ENCODE results near the gene CDX4. TPM values are rescaled to one million over a fixed set of nuclear protein-coding genes. Genes with fewer than 3 reads are reported as not detected.

The CDX4 gene
- total and polyA plus RNA-seq, 9 of the 15 experiments (the other 6 are each of a cell fraction or from before 2014, with no cell fraction given) = not detected

DNA sequence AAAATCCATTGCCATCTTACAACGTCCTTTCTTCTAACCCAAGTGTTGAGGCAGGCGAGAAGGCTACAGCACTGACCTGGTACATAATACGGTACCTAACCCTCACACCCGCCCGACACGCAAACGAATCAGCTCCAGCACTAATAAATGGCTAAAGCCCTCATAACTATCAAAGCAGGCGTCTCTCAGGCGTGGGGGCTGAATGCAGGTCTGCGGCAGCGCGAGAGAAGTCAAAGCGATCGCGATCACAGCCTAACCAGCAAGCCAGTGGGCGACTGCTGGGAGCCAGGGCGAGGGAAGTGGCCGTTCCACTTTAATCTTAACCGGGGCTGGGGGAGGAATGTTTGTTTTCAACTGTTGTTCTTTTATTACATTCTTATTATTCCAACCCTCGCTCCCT, 1.5 kb downstream of the CDX4 start (continued):
- no peak for TF ChIP-seq VEZF1 (CRISPR knock-in tag; IDR thresholded peaks at IDR 0.05)
- TF ChIP-seq IRF2 (CRISPR knock-in tag; IDR thresholded peaks at IDR 0.05) = no peak
- TF ChIP-seq CBFB (CRISPR knock-in tag; IDR thresholded peaks at IDR 0.05) = no peak
- TF ChIP-seq, protein P1, sequence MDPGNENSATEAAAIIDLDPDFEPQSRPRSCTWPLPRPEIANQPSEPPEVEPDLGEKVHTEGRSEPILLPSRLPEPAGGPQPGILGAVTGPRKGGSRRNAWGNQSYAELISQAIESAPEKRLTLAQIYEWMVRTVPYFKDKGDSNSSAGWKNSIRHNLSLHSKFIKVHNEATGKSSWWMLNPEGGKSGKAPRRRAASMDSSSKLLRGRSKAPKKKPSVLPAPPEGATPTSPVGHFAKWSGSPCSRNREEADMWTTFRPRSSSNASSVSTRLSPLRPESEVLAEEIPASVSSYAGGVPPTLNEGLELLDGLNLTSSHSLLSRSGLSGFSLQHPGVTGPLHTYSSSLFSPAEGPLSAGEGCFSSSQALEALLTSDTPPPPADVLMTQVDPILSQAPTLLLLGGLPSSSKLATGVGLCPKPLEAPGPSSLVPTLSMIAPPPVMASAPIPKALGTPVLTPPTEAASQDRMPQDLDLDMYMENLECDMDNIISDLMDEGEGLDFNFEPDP (CRISPR knock-in tag; IDR thresholded peaks at IDR 0.05) = no peak
- no peak for TF ChIP-seq TFE3 (CRISPR knock-in tag; IDR thresholded peaks at IDR 0.05)
- no peak for TF ChIP-seq MTF1 (CRISPR knock-in tag; IDR thresholded peaks at IDR 0.05; ENCODE audit: borderline replicate concordance)

GRCh38 chrX:73455171-73455570, 8.3 kb downstream of the CDX4 start:
- no peak for ATAC-seq
- no TSS peak for BruUV-seq (replicated peaks)
- ChIA-PET POLR2A (no interaction called here), CTCF (ENCODE audit: low intra/inter-chr PET ratio) (no interaction called here)
- no peak for FAIRE-seq
- no peak for DNase-seq (ENCODE audit: extremely low read depth in 1 of 4, low spot score in 3 of 4)
- Histone ChIP-seq H3K4me3 (no peak overlapping the region), H3K9me3 (replicated peaks; ENCODE audit: control insufficient read depth, insufficient read depth, low read depth, low read length) (no peaks in the 10 kb centered on the region), H3K9ac (ENCODE audit: insufficient read depth in 1 of 2, low read depth in 2 of 2, low read length in 2 of 2) (no peak overlapping the region), H3K27me3 (ENCODE audit: control insufficient read depth in 2 of 2, insufficient read depth in 2 of 2, low read length in 2 of 2) (no peaks in the 10 kb centered on the region), H3K9me1 (ENCODE audit: control insufficient read depth, insufficient read depth, low read length) (no peaks in the 10 kb centered on the region), H3K4me1 (replicated peaks in 1 of 2; ENCODE audit: control insufficient read depth in 2 of 2, insufficient read depth in 2 of 2, low read length in 2 of 2) (no peaks in the 10 kb centered on the region), H3K27ac (ENCODE audit: extremely low read depth, low read depth, low read length) (no peak overlapping the region), H4K20me1 (replicated peaks; ENCODE audit: control insufficient read depth, insufficient read depth, low read length) (no peaks in the 10 kb centered on the region), H3K4me2 (ENCODE audit: insufficient read depth, low read length) (no peak overlapping the region), H3K36me3 (ENCODE audit: control insufficient read depth, insufficient read depth, low read length) (no peaks in the 10 kb centered on the region), H2AFZ (ENCODE audit: low read depth, low read length) (no peak overlapping the region), H3K79me2 (ENCODE audit: control insufficient read depth, insufficient read depth, low read length) (no peaks in the 10 kb centered on the region)
- intact Hi-C loops (cut with micrococcal nuclease) = no loop called here
- in situ Hi-C loops (cut with MboI) = no loop called here
- WGBS (ENCODE audit: insufficient coverage, low coverage, missing lambda C conversion rate) = 8% methylated on average over 1 of the region's 1 CpG
- no peak for TF ChIP-seq PTTG1 (tag; IDR thresholded peaks at IDR 0.05; ENCODE audit: low read depth)
- TF ChIP-seq, protein P2, sequence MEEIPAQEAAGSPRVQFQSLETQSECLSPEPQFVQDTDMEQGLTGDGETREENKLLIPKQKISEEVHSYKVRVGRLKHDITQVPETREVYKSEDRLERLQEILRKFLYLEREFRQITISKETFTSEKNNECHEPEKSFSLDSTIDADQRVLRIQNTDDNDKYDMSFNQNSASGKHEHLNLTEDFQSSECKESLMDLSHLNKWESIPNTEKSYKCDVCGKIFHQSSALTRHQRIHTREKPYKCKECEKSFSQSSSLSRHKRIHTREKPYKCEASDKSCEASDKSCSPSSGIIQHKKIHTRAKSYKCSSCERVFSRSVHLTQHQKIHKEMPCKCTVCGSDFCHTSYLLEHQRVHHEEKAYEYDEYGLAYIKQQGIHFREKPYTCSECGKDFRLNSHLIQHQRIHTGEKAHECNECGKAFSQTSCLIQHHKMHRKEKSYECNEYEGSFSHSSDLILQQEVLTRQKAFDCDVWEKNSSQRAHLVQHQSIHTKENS (CRISPR knock-in tag; IDR thresholded peaks at IDR 0.05) = no peak
- TF ChIP-seq, protein P3, sequence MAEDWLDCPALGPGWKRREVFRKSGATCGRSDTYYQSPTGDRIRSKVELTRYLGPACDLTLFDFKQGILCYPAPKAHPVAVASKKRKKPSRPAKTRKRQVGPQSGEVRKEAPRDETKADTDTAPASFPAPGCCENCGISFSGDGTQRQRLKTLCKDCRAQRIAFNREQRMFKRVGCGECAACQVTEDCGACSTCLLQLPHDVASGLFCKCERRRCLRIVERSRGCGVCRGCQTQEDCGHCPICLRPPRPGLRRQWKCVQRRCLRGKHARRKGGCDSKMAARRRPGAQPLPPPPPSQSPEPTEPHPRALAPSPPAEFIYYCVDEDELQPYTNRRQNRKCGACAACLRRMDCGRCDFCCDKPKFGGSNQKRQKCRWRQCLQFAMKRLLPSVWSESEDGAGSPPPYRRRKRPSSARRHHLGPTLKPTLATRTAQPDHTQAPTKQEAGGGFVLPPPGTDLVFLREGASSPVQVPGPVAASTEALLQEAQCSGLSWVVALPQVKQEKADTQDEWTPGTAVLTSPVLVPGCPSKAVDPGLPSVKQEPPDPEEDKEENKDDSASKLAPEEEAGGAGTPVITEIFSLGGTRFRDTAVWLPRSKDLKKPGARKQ (CRISPR knock-in tag; IDR thresholded peaks at IDR 0.05) = no peak
- TF ChIP-seq NONO (IDR thresholded peaks at IDR 0.05; ENCODE audit: low read depth in 2 of 2, low read length in 1 of 2) = no peak
- TF ChIP-seq, protein P4, sequence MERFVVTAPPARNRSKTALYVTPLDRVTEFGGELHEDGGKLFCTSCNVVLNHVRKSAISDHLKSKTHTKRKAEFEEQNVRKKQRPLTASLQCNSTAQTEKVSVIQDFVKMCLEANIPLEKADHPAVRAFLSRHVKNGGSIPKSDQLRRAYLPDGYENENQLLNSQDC (CRISPR knock-in tag; IDR thresholded peaks at IDR 0.05) = no peak
- TF ChIP-seq PURB (CRISPR knock-in tag; IDR thresholded peaks at IDR 0.05; ENCODE audit: low read depth) = no peak
- TF ChIP-seq CBX2 (IDR thresholded peaks at IDR 0.05; ENCODE audit: insufficient read depth, low read length, poor library complexity, severe bottlenecking) = no peak
- no peak for TF ChIP-seq ZC3H8 (IDR thresholded peaks at IDR 0.05)

Data from K562 (cell line).